Activated naive CD4-positive, alpha-beta T cell (primary cell): Measurements from ENCODE around the gene PXMP4.
"Not testable (repeated sequence)": the region's sequence is repeated elsewhere in the genome, so short reads cannot be mapped to it uniquely, and the experiment has no call there.

Source experiments
- DNase-seq, 4 experiments: peaks; one replicate each; lab custom pipeline; 2025; lab: John Stamatoyannopoulos, UW

The PXMP4 gene

GRCh38 chr20:33719989-33720709, at the start of gene PXMP4:
TSS of gene PXMP4 (minus strand) at chr20:33720310. CDS start at chr20:33720207, 103 bp downstream.
- peak; percentile 47 to 75 (median 64) for DNase-seq

- no peak for DNase-seq
Observed at GRCh38 chr20:33769043-33769442, 48.9 kb upstream of the PXMP4 start.

- no peak for DNase-seq
Observed at GRCh38 chr20:33767777-33768138, 47.6 kb upstream of the PXMP4 start.

- no peak for DNase-seq
Observed at GRCh38 chr20:33766686-33767085, 46.6 kb upstream of the PXMP4 start.

- DNase-seq, result no peak
Observed at GRCh38 chr20:33765592-33765991, 45.5 kb upstream of the PXMP4 start.

GRCh38 chr20:33765099-33765498, 45.0 kb upstream of the PXMP4 start:
- no peak for DNase-seq

GRCh38 chr20:33761698-33762250, 41.7 kb upstream of the PXMP4 start:
- DNase-seq, result no peak

- DNase-seq, result no peak
Observed at GRCh38 chr20:33757458-33757857, 37.3 kb upstream of the PXMP4 start.

GRCh38 chr20:33757046-33757445, 36.9 kb upstream of the PXMP4 start:
- no peak for DNase-seq

GRCh38 chr20:33755936-33756490, 35.9 kb upstream of the PXMP4 start:
- not testable (repeated sequence) for DNase-seq

- DNase-seq, result no peak
Observed at GRCh38 chr20:33753763-33754162, 33.7 kb upstream of the PXMP4 start.

GRCh38 chr20:33753143-33753542, 33.0 kb upstream of the PXMP4 start:
- DNase-seq, result no peak

GRCh38 chr20:33751775-33752174, 31.7 kb upstream of the PXMP4 start:
- DNase-seq, result no peak

GRCh38 chr20:33746325-33746998, 26.4 kb upstream of the PXMP4 start:
- no peak for DNase-seq

GRCh38 chr20:33744773-33745385, 24.8 kb upstream of the PXMP4 start:
- DNase-seq, result no peak

- no peak for DNase-seq
Observed at GRCh38 chr20:33744181-33744580, 24.1 kb upstream of the PXMP4 start.

GRCh38 chr20:33740189-33740588, 20.1 kb upstream of the PXMP4 start:
- DNase-seq, result no peak

- no peak for DNase-seq
Observed at GRCh38 chr20:33739493-33739892, 19.4 kb upstream of the PXMP4 start.

GRCh38 chr20:33736962-33737361, 16.9 kb upstream of the PXMP4 start:
- no peak for DNase-seq

- DNase-seq, result no peak
Observed at GRCh38 chr20:33733654-33734576, 13.8 kb upstream of the PXMP4 start.

GRCh38 chr20:33732166-33732970, 12.3 kb upstream of the PXMP4 start:
- peak; percentile 71 to 95 (median 76) for DNase-seq
